HEK293 (cell line): ENCODE data around the gene IL13RA2.

Experiments
- CTCF ChIP-seq: fragments of 450-650 bp; formaldehyde crosslinking; IDR thresholded peaks from 2 replicates; pipeline ENCODE4 v1.5.1; 2016; ENCODE audit warnings: missing biosample characterization, missing genetic modification characterization
- TSHZ1 ChIP-seq: fragments of 450-650 bp; formaldehyde crosslinking; IDR thresholded peaks from 2 replicates; pipeline ENCODE4 v1.5.1; 2016; ENCODE audit warnings: missing biosample characterization, missing genetic modification characterization, borderline replicate concordance
- ZNF423 ChIP-seq: fragments of 450-650 bp; formaldehyde crosslinking; IDR thresholded peaks from 2 replicates; pipeline ENCODE4 v1.5.1; 2016; ENCODE audit warnings: missing biosample characterization, missing genetic modification characterization

- TF ChIP-seq ZNF423 (tag by site-specific recombination), result no peak
- TF ChIP-seq CTCF (tag by site-specific recombination), result no peak
- TF ChIP-seq TSHZ1, result no peak
Observed at GRCh38 chrX:115018040-115018647, 728 bp upstream of the IL13RA2 start.
